ENCODE measurements around the gene ULK1.

DNA sequence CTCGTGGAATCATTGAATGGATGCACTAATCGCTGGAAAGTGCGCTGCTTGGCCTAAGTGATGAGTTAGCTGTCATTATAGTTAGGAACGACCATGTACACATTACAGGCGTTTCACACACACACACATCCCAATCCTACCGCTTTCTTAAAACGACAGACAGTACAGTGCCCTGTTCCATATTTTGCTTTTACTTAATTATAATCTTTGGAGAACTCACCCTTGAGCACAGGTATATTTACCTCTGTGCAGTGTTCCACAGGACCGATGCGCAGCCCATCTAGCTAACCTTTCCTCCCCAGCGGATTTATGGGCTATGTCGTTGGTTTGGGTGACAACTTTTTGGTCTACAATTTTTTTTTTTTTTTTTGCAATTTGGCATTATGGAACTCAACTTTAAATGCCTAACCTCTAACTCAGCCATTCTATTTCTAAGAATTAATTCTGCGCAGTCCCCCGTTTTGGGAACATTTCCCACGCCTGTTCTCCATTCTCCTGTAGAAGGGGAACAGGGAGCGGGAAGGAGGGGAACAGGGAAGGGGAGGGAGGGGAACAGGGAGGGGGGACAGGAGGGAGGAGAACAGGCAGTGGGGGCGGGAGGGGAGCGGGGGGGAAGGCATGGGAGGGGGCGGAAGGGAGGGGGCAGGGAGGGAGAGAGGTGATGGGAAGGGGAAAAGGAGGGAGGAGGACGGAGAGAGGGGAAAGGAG is 663 bp upstream of the ULK1 start:
- no peak for TF ChIP-seq EP300 (IDR thresholded peaks at IDR 0.05)
- TF ChIP-seq CTCF (IDR thresholded peaks at IDR 0.05) = no peak
- no peak for TF ChIP-seq POLR2AphosphoS5 (IDR thresholded peaks at IDR 0.05)
- TF ChIP-seq POLR2A (IDR thresholded peaks at IDR 0.05) = no peak
